Gastrocnemius medialis (tissue), 4 donors: Measurements from ENCODE around the gene BRAT1. TPM values are rescaled to one million over a fixed set of nuclear protein-coding genes. Genes with fewer than 3 reads are reported as not detected.
"Not testable (repeated sequence)": the region's sequence is repeated elsewhere in the genome, so short reads cannot be mapped to it uniquely, and the experiment has no call there.

ENCODE experiments used
- ATAC-seq, 2 donors: fragments of 150-250 bp; one replicate each; pipeline ENCODE4 v1.9.1; 2016
- DNase-seq, 2 donors: peaks; one replicate each; pipeline ENCODE4 v3.0.0-alpha.2; 2019
- H3K27ac ChIP-seq, 4 donors: fragments of 200-600 bp; sonication (generic); 1 replicate in 1 of 4; 2 replicates in 3 of 4; pipeline ENCODE4 v1.5.1; 2016 to 2018; ENCODE audit warnings: mild to moderate bottlenecking in 2 of 4, moderate library complexity in 1 of 4
- H3K27me3 ChIP-seq, 3 donors: fragments of 200-600 bp; sonication (generic) in 2 of 3; 1 replicate in 1 of 3; 2 replicates in 2 of 3; pipeline versions ENCODE4 v1.5.1 to v1.6.0; 2016 to 2019; ENCODE audit warnings: mild to moderate bottlenecking in 1 of 3, moderate library complexity in 1 of 3
- H3K36me3 ChIP-seq, 2 donors: fragments of 200-600 bp; sonication (generic) in 1 of 2; one replicate each; pipeline ENCODE4 v1.5.1; 2017 to 2018
- H3K4me1 ChIP-seq, 2 donors: fragments of 200-600 bp; sonication (generic) in 1 of 2; one replicate each; pipeline ENCODE4 v1.5.1; 2016 to 2017; ENCODE audit warnings: mild to moderate bottlenecking in 2 of 2
- H3K4me3 ChIP-seq, 4 donors: fragments of 200-600 bp; sonication (generic) in 3 of 4; 1 replicate in 1 of 4; 2 replicates in 3 of 4; pipeline ENCODE4 v1.5.1; 2016 to 2019; ENCODE audit warnings: mild to moderate bottlenecking in 2 of 4
- H3K9me3 ChIP-seq, 3 donors: fragments of 200-600 bp; sonication (generic) in 2 of 3; 1 replicate in 1 of 3; 2 replicates in 2 of 3; pipeline ENCODE4 v1.5.1; 2016 to 2019
- CTCF ChIP-seq, 5 experiments: fragments of 450-650 bp in 3 of 5; fragments of 200-600 bp in 2 of 5; sonication (generic) in 2 of 5; IDR thresholded peaks in 4 of 5; conservative IDR thresholded peaks in 1 of 5; 1 replicate in 4 of 5; 2 replicates in 1 of 5; pipeline ENCODE4 v1.5.1; 2016 to 2019; ENCODE audit warnings: antibody characterized with exemption in 5 of 5, mild to moderate bottlenecking in 3 of 5, moderate library complexity in 3 of 5
- POLR2A ChIP-seq, 2 donors: fragments of 450-650 bp; IDR thresholded peaks; one replicate each; pipeline ENCODE4 v1.6.1; 2017; ENCODE audit warnings: antibody characterized with exemption in 2 of 2, mild to moderate bottlenecking in 2 of 2, moderate library complexity in 2 of 2
- in situ Hi-C, 4 donors: fragments of 200-750 bp; cut with MboI; loops; one replicate each; pipeline versions ENCODE4 v1.15.0 to v1.8.0; 2017; ENCODE audit warnings: low sequenced_read_pairs in 4 of 4
- intact Hi-C: fragments of 100-400 bp; cut with DNase I; formaldehyde crosslinking; loops from one replicate; pipeline ENCODE4 v1.15.1; 2023; ENCODE audit warnings: low total_unique reads
- total RNA-seq, 4 donors: library from RNA; depleted of rRNA; stranded (reverse); fragments of >200 nt; gene quantifications; one replicate each; pipeline versions ENCODE4 v1.1.0 to v1.2.3, GENCODE V29; 2016

The BRAT1 gene
- total RNA-seq, 4 donors from 2014 or later = 15.3 to 36.4 (median 20.2) TPM

GRCh38 chr7:2592375-2592865 is 37.1 kb upstream of the BRAT1 start:
- TF ChIP-seq POLR2A (IDR thresholded peaks at IDR 0.05) = no peak
- no peak for TF ChIP-seq CTCF (IDR thresholded peaks at IDR 0.05 in 4 of 5, conservative IDR thresholded peaks at IDR 0.05 in 1 of 5)
- intact Hi-C loops (no loop called here), in situ Hi-C loops (no loop called here)
- no peak overlapping the region for H3K27ac ChIP-seq
- ATAC-seq (no peak), DNase-seq (no peak)
- peaks cover 0 to 21% of the 10 kb centered on the region in 2 donors for H3K36me3 ChIP-seq
- H3K9me3 ChIP-seq = no peaks in the 10 kb centered on the region
- H3K4me1 ChIP-seq = no peaks in the 10 kb centered on the region
- no peak overlapping the region for H3K4me3 ChIP-seq
- no peaks in the 10 kb centered on the region for H3K27me3 ChIP-seq

GRCh38 chr7:2589941-2590340 is 34.6 kb upstream of the BRAT1 start:
- H3K27me3 ChIP-seq, in situ Hi-C loops, ATAC-seq, DNase-seq, intact Hi-C loops, H3K4me3 ChIP-seq, H3K4me1 ChIP-seq, H3K9me3 ChIP-seq, H3K27ac ChIP-seq: not testable (repeated sequence)
- peaks cover 0 to 29% of the 10 kb centered on the region in 2 donors for H3K36me3 ChIP-seq

- ATAC-seq (no peak), DNase-seq (no peak)
- in situ Hi-C loops = no loop called here
- peaks cover 0 to 30% of the 10 kb centered on the region in 2 donors for H3K36me3 ChIP-seq
- H3K4me3 ChIP-seq = no peak overlapping the region
- intact Hi-C loops = no loop called here
- no peak for TF ChIP-seq CTCF (IDR thresholded peaks at IDR 0.05 in 4 of 5, conservative IDR thresholded peaks at IDR 0.05 in 1 of 5)
- TF ChIP-seq POLR2A (IDR thresholded peaks at IDR 0.05) = no peak
- H3K4me1 ChIP-seq = no peaks in the 10 kb centered on the region
- H3K27ac ChIP-seq = no peak overlapping the region
- no peaks in the 10 kb centered on the region for H3K27me3 ChIP-seq
- no peaks in the 10 kb centered on the region for H3K9me3 ChIP-seq
Measured at GRCh38 chr7:2589341-2589740, 34.0 kb upstream of the BRAT1 start.

GRCh38 chr7:2587778-2588177 is 32.5 kb upstream of the BRAT1 start:
- TF ChIP-seq CTCF (IDR thresholded peaks at IDR 0.05 in 4 of 5, conservative IDR thresholded peaks at IDR 0.05 in 1 of 5) (no peak), POLR2A (IDR thresholded peaks at IDR 0.05) (no peak)
- no peak for ATAC-seq
- Histone ChIP-seq H3K36me3 (peaks cover 0 to 22% of the 10 kb centered on the region in 2 donors), H3K27ac (no peak overlapping the region), H3K4me1 (no peaks in the 10 kb centered on the region), H3K27me3 (no peaks in the 10 kb centered on the region), H3K9me3 (no peaks in the 10 kb centered on the region), H3K4me3 (no peak overlapping the region)
- in situ Hi-C loops (no loop called here), intact Hi-C loops (no loop called here)
- DNase-seq = no peak

- ATAC-seq (no peak), DNase-seq (no peak)
- Histone ChIP-seq H3K4me1 (no peaks in the 10 kb centered on the region), H3K27ac (no peak overlapping the region), H3K4me3 (no peak overlapping the region), H3K27me3 (no peaks in the 10 kb centered on the region), H3K9me3 (no peaks in the 10 kb centered on the region), H3K36me3 (peaks cover 0 to 21% of the 10 kb centered on the region in 2 donors)
- in situ Hi-C loops = no loop called here
- intact Hi-C loops = no loop called here
- no peak for TF ChIP-seq CTCF (IDR thresholded peaks at IDR 0.05 in 4 of 5, conservative IDR thresholded peaks at IDR 0.05 in 1 of 5)
- TF ChIP-seq POLR2A (IDR thresholded peaks at IDR 0.05) = no peak
Measured at GRCh38 chr7:2587134-2587533, 31.8 kb upstream of the BRAT1 start.
